Measurements from ENCODE around the gene ANAPC2. TPM values are rescaled to one million over a fixed set of nuclear protein-coding genes. Genes with fewer than 3 reads are reported as not detected.

The ANAPC2 gene
- 19.6 and 22.9 TPM in 2 replicates for total RNA-seq

DNA sequence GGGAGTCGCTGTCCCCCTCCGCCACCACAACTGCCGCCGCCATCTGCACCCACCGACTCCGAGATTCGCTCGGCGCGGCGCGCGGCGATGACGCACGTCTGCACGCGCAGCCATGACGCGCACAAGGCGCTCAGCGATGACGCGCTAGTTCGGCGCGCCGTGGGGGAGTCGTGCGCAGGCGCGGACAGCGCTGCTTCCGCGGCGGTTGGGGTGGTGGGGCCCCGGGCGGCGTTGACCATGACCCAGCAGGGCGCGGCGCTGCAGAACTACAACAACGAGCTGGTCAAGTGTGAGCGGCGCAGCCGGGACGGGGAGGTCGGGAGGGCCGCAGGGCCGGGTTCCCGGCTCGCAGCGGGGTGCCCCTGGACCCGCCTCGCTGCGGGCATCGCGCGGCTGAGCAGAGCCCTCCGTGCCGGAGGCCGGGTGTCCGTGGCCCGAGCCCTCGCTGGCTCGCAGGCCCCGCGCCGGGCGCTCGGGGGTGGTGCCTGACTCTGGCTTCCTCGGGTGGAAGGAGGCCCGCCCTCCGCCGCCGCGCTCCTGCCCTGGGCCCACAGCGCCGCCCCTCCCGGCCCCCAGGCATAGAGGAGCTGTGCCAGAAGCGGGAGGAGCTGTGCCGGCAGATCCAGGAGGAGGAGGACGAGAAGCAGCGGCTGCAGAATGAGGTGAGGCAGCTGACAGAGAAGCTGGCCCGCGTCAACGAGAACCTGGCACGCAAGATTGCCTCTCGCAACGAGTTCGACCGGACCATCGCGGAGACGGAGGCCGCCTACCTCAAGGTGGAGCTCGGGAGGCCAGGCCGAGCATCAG is at the start of gene ANAPC2, which contains the start of gene SSNA1:
ANAPC2 (minus strand) TSS at position 71 of the 807 bp plus-strand sequence; CDS start at position 43, 28 bp downstream.
SSNA1 (plus strand) TSS at position 187 of the 807 bp plus-strand sequence; CDS start at position 238, 51 bp downstream.

GRCh38 chr9:137230705-137231371 is 42.5 kb upstream of the ANAPC2 start, which contains the start of gene SLC34A3:
SLC34A3 (plus strand) TSS chr9:137230901; CDS start chr9:137231703, 802 bp downstream.

GRCh38 chr9:137227054-137227852 is 38.9 kb upstream of the ANAPC2 start, which contains the start of gene RNF224:
RNF224 (plus strand) TSS chr9:137227502; CDS start chr9:137228336, 834 bp downstream.

GRCh38 chr9:137224830-137225694 is 36.7 kb upstream of the ANAPC2 start, which contains the start of gene CYSRT1:
CYSRT1 (plus strand) TSS chr9:137225174; CDS start chr9:137225622, 448 bp downstream.

DNA sequence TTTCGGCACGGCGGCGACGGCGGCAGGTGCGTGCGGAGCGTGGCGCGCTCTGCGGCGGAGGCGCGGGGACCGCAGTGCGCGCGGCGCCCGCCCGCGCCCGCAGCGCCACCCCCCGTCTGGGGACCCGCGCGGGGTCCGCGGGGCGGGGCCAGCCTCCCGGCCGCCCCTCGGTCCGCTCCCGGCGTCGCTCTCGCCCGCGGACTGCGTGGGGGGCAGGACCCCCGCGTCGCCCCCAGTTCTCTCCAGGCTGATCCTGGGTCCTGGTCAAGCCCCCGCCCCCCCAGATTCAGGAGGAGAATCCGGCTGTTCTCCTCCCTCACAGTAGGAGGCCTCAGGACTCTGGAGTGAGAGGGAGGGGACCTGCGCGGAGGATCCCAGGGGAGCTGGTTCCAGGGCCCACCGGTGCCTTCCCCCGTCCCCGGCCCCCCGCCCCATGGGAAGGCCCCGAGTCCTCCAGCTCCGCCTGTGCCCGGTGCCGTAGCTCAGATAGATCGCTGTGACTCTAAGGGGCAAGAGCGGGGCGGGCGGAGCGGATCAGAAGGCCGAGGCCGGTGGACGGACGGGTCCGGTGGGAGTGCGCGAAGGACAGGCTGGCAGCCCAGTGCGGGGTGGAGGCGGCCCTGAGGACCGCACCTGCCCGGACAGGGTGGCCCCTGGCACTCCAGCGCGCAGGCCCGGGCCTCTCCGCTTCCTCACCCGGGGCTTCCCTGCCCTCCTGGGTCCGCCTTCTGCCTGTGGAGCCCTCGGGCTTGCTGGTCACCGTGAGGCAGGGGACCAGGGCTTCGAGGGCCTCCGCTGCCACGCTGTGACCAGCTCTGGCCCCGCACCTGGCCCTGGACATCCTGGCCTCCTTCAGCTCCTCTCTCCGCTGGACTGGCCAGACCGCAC is 34.1 kb upstream of the ANAPC2 start, which contains the start of gene RNF208:
RNF208 (minus strand) TSS at position 51 of the 888 bp plus-strand sequence. CDS start 1,028 bp downstream, outside the sequence.

GRCh38 chr9:137205126-137206069 is 17.0 kb upstream of the ANAPC2 start, which contains the start of the genes NDOR1 and TMEM203:
NDOR1 (plus strand) TSS chr9:137205700; CDS start chr9:137205778, 78 bp downstream.
TMEM203 (minus strand) TSS chr9:137205648; CDS start chr9:137205414, 234 bp downstream.

GRCh38 chr9:137200311-137201204 is 12.2 kb upstream of the ANAPC2 start, which contains the start of gene TPRN:
TPRN (minus strand) TSS chr9:137200741; CDS start chr9:137200711, 30 bp downstream.

DNA sequence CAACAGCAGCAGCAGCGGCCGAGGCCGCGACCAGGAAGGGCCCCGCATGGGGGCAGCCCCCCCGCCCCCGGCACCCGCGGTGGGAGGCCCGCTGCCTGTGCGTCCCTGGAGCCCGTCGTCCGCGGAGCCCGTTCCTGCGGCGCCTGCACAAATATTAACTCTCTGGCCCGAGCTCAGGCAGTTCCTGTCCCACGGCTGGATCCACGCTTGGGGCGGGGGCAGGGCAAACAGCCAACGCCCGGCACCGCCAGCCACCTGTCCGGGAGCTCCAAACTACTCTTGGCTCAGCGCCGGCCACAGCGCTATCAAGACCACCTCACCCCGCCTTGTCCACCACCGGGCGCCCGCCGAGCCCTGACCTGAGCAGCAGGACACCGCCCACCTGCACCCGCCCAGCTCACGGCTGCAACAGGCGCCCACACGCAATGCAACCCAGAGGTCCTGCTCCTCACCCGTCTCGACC is 18.4 kb downstream of the ANAPC2 start, which contains the start of gene LRRC26:
LRRC26 (minus strand) TSS at position 156 of the 463 bp plus-strand sequence; CDS start at position 48, 108 bp downstream.

DNA sequence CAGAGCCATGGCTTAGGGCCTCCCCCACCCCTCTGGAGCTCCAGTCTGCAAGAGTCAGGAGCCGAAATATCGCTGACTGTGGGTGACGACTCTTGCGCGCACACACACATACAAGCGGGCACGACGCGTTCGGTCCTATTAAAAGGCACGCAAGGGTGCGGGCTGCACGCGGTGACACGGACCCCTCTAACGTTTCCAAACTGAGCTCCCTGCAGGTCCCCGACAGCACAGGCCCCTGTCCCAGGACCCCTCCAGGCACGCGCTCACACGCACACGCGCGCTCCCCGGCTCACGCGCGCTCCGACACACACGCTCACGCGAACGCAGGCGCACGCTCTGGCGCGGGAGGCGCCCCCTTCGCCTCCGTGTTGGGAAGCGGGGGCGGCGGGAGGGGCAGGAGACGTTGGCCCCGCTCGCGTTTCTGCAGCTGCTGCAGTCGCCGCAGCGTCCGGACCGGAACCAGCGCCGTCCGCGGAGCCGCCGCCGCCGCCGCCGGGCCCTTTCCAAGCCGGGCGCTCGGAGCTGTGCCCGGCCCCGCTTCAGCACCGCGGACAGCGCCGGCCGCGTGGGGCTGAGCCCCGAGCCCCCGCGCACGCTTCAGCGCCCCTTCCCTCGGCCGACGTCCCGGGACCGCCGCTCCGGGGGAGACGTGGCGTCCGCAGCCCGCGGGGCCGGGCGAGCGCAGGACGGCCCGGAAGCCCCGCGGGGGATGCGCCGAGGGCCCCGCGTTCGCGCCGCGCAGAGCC is 49.5 kb downstream of the ANAPC2 start, which contains the start of gene GRIN1:
GRIN1 (plus strand) TSS at position 433 of the 746 bp plus-strand sequence. CDS start 333 bp downstream, outside the sequence.

Other genes starting within 250 kb of the ANAPC2 start
- 150 and 168 TPM in 2 replicates for gene FBXW5, start 243.8 kb downstream of the ANAPC2 start, total RNA-seq
- gene C8G, start 243.3 kb downstream of the ANAPC2 start, total RNA-seq: not detected in 2 replicates
- gene LCN12, start 236.3 kb downstream of the ANAPC2 start, total RNA-seq: 1.6 TPM in 1 of 2 replicates, not detected in the other
- gene PTGDS, start 211.1 kb downstream of the ANAPC2 start, total RNA-seq: 4.2 and 463 TPM in 2 replicates
- 2.5 TPM in 1 of 2 replicates, not detected in the other for gene LCNL1, start 205.6 kb downstream of the ANAPC2 start, total RNA-seq
- gene PAXX, start 196.1 kb downstream of the ANAPC2 start, total RNA-seq: 49.2 and 65.2 TPM in 2 replicates
- 16.5 and 47.4 TPM in 2 replicates for gene CLIC3, start 192.0 kb downstream of the ANAPC2 start, total RNA-seq
- gene ABCA2, start 160.3 kb downstream of the ANAPC2 start, total RNA-seq: 7.7 and 44.4 TPM in 2 replicates
- not detected in 2 replicates for gene FUT7, start 156.5 kb downstream of the ANAPC2 start, total RNA-seq
- 44.0 and 65.8 TPM in 2 replicates for gene NPDC1, start 142.4 kb downstream of the ANAPC2 start, total RNA-seq
- not detected in 2 replicates for gene ENTPD2, start 134.5 kb downstream of the ANAPC2 start, total RNA-seq
- 3.5 and 52.6 TPM in 2 replicates for gene SAPCD2, start 118.0 kb downstream of the ANAPC2 start, total RNA-seq
- gene UAP1L1, start 111.0 kb downstream of the ANAPC2 start, total RNA-seq: 6.4 and 13.4 TPM in 2 replicates
- 72.8 and 125 TPM in 2 replicates for gene MAN1B1, start 101.6 kb downstream of the ANAPC2 start, total RNA-seq
- 65.3 and 87.8 TPM in 2 replicates for gene DPP7, start 73.8 kb downstream of the ANAPC2 start, total RNA-seq
- gene GRIN1, start 49.4 kb downstream of the ANAPC2 start, total RNA-seq: 0.13 TPM in 1 of 2 replicates, not detected in the other
- 0.16 TPM in 1 of 2 replicates, not detected in the other for gene LRRC26, start 18.5 kb downstream of the ANAPC2 start, total RNA-seq
- gene TMEM210, start 16.5 kb downstream of the ANAPC2 start, total RNA-seq: not detected in 2 replicates
- 79.7 and 97.1 TPM in 2 replicates for gene SSNA1, start 116 bp upstream of the ANAPC2 start, total RNA-seq
- gene TPRN, start 12.2 kb upstream of the ANAPC2 start, total RNA-seq: 9.5 and 9.6 TPM in 2 replicates
- gene TMEM203, start 17.1 kb upstream of the ANAPC2 start, total RNA-seq: 36.0 and 40.9 TPM in 2 replicates
- gene NDOR1, start 17.1 kb upstream of the ANAPC2 start, total RNA-seq: 15.2 and 24.0 TPM in 2 replicates
- gene RNF208, start 33.7 kb upstream of the ANAPC2 start, total RNA-seq: 1.6 and 5.3 TPM in 2 replicates
- gene CYSRT1, start 36.6 kb upstream of the ANAPC2 start, total RNA-seq: 0.49 and 2.9 TPM in 2 replicates
- 0.25 TPM in 1 of 2 replicates, not detected in the other for gene RNF224, start 38.9 kb upstream of the ANAPC2 start, total RNA-seq
- not detected in 2 replicates for gene SLC34A3, start 42.3 kb upstream of the ANAPC2 start, total RNA-seq
- 179 and 1,107 TPM in 2 replicates for gene TUBB4B, start 52.7 kb upstream of the ANAPC2 start, total RNA-seq
- gene STPG3, start 62.7 kb upstream of the ANAPC2 start, total RNA-seq: not detected in 2 replicates
- 56.2 and 81.0 TPM in 2 replicates for gene NELFB, start 66.8 kb upstream of the ANAPC2 start, total RNA-seq
- gene TOR4A, start 89.2 kb upstream of the ANAPC2 start, total RNA-seq: 50.8 and 52.1 TPM in 2 replicates
- 0.38 and 1.8 TPM in 2 replicates for gene NRARP, start 113.7 kb upstream of the ANAPC2 start, total RNA-seq
- gene EXD3, start 234.6 kb upstream of the ANAPC2 start, total RNA-seq: 5.4 and 22.3 TPM in 2 replicates
- gene NOXA1, start 234.8 kb upstream of the ANAPC2 start, total RNA-seq: 0.33 and 2.3 TPM in 2 replicates